Duodenal mucosa (tissue), 2 donors: ENCODE data around the gene ACSL4.
"Not testable (repeated sequence)": the region's sequence is repeated elsewhere in the genome, so short reads cannot be mapped to it uniquely, and the experiment has no call there.

ENCODE experiments used
- H3K27ac ChIP-seq: one replicate; pipeline ENCODE4 v1.7.0; 2013; ENCODE audit warnings: low read depth, low read length
- H3K27me3 ChIP-seq, 2 donors: one replicate each; pipeline ENCODE4 v1.7.0; 2013; ENCODE audit warnings: low read length in 2 of 2, control low read depth in 1 of 2; ENCODE audit not compliant: insufficient read depth in 2 of 2, control insufficient read depth in 1 of 2
- H3K36me3 ChIP-seq, 2 donors: one replicate each; pipeline ENCODE4 v1.7.0; 2013; ENCODE audit warnings: low read length in 2 of 2, control low read depth in 1 of 2; ENCODE audit not compliant: insufficient read depth in 2 of 2, control insufficient read depth in 1 of 2
- H3K4me1 ChIP-seq, 2 donors: one replicate each; pipeline ENCODE4 v1.7.0; 2013; ENCODE audit warnings: low read length in 2 of 2, control low read depth in 1 of 2; ENCODE audit not compliant: insufficient read depth in 2 of 2, control insufficient read depth in 1 of 2
- H3K4me3 ChIP-seq, 2 donors: one replicate each; pipeline ENCODE4 v1.7.0; 2013; ENCODE audit warnings: low read length in 2 of 2, low read depth in 1 of 2
- H3K9ac ChIP-seq, 2 donors: one replicate each; pipeline ENCODE4 v1.7.0; 2013; ENCODE audit warnings: low read length in 2 of 2, low read depth in 1 of 2
- H3K9me3 ChIP-seq, 2 donors: one replicate each; pipeline ENCODE4 v1.7.0; 2013; ENCODE audit warnings: low read length in 2 of 2, control low read depth in 1 of 2; ENCODE audit not compliant: control insufficient read depth in 1 of 2

ACSL4 gene

DNA sequence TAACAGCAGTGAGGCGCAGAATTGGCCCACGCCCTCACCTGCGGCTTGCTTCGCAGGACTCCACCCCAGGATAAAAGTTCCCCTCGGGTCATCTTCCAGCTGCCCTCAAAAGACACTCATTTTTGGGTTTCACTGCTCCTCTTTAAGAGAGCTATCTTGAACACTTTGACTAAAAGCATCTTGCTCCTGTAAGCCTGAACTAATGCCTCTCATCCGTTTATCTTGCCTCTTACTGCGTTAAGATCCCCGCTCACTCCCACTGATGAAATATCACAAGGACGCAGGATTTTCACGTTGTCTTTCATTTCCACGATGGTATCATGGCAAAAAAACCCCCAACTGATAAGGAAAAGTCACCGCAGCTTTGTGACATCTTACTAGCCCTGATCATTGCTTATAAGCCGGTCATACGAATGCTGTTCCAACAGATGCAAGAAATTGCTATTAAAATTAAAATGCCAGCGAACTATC is 591 bp upstream of the ACSL4 start:
- Histone ChIP-seq H3K4me3 (peak overlapping the region; percentile 74 to 76), H3K4me1 (peaks cover 0 to 4% of the 10 kb centered on the region in 2 donors), H3K9ac (peak overlapping the region; percentile 58 to 65), H3K36me3 (no peaks in the 10 kb centered on the region), H3K27ac (peak overlapping the region; percentile 56), H3K9me3 (no peaks in the 10 kb centered on the region), H3K27me3 (no peaks in the 10 kb centered on the region)

DNA sequence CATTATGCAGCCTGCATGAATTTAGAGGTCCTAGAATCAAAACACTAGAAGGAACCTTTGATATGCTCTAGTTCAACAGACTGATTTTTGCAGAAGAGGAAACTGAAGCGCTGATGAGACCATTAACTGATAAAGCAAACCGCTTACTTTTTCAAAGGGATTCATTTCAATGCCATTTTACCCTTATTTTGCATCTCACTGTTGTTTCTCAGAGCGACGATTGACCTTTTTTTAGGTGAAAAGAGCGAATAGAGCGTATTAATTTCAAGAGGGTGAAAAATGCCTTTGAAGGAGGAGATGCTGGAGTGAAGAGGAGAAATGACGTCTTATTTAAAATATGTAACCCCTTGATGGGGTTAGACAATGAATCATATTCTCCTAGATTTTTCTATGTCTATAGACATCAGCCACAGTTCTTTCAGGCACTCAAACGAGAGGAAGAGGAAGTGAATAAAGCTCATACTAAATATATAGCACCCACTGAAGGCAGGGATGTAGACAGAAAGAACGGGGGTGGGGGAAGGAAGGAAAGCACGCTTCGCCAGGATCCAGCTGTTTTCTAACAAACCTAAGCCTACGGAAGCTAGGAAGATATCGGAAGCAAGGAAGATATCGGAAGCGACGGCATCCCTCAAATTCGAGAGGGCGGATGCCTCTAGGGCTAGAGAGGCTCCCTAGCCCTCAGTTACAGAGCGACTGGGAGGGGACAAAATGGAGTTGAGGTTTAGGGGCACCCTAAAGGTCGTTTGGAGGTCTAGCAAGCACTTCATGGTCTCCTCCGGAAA is 848 bp downstream of the ACSL4 start:
- H3K9me3 ChIP-seq: no peaks in the 10 kb centered on the region
- peaks cover 0 to 4% of the 10 kb centered on the region in 2 donors for H3K4me1 ChIP-seq
- peak overlapping the region; percentile 89 for H3K27ac ChIP-seq

GRCh38 chrX:109728173-109728535 is 4.9 kb downstream of the ACSL4 start:
- Histone ChIP-seq H3K9ac (no peak overlapping the region), H3K27ac (no peak overlapping the region), H3K9me3 (no peaks in the 10 kb centered on the region), H3K27me3 (no peaks in the 10 kb centered on the region), H3K4me1 (no peaks in the 10 kb centered on the region), H3K4me3 (no peak overlapping the region), H3K36me3 (no peaks in the 10 kb centered on the region)

More for the DNA sequence above, 848 bp downstream of the ACSL4 start:
- peak overlapping the region; percentile 91 to 98 for H3K4me3 ChIP-seq
- no peaks in the 10 kb centered on the region for H3K27me3 ChIP-seq
- no peaks in the 10 kb centered on the region for H3K36me3 ChIP-seq
- peak overlapping the region; percentile 80 to 94 for H3K9ac ChIP-seq

DNA sequence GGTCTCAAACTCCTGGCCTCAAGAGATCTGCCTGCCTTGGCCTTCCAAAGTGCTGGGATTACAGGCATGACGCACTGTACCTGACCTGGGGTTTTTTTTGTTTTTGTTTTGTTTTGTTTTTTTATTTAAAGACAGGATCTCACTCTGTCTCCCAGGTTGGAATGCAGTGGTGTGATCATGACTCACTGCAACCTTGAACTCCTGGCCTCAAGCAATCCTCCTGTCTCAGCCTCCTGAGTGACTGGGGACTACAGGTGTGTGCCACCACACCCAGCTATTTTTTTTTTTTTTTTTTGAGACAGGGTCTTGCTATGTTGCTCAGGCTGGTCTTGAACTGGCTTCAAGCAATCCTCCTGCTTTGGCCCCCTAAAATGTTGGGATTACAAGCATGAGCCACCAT is 8.1 kb downstream of the ACSL4 start:
- not testable (repeated sequence) for H3K9ac ChIP-seq, H3K27ac ChIP-seq, H3K9me3 ChIP-seq, H3K4me1 ChIP-seq, H3K36me3 ChIP-seq, H3K4me3 ChIP-seq, H3K27me3 ChIP-seq

DNA sequence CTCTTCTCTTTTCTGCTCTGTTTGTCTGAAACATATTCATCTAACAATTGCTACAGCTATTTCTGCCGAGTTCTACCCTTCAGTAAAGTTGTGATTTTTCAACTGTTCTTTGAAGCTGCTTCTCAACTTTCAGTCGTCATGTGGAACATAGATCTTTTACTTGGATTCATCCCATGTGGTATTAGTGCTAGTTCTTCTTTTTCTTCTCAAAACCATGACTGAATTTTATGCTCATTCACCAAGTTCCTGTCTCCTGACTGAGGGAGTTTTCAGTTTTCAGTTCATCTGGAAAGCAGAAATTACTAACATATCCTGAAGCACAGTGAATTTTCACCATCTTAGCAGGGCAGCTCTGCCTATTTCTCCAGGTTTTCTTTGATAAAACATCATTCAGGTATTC is 12.1 kb downstream of the ACSL4 start:
- Histone ChIP-seq H3K4me1 (peaks cover 0 to 3% of the 10 kb centered on the region in 2 donors), H3K9ac (no peak overlapping the region), H3K4me3 (no peak overlapping the region), H3K27me3 (no peaks in the 10 kb centered on the region), H3K27ac (no peak overlapping the region), H3K9me3 (no peaks in the 10 kb centered on the region), H3K36me3 (no peaks in the 10 kb centered on the region)

DNA sequence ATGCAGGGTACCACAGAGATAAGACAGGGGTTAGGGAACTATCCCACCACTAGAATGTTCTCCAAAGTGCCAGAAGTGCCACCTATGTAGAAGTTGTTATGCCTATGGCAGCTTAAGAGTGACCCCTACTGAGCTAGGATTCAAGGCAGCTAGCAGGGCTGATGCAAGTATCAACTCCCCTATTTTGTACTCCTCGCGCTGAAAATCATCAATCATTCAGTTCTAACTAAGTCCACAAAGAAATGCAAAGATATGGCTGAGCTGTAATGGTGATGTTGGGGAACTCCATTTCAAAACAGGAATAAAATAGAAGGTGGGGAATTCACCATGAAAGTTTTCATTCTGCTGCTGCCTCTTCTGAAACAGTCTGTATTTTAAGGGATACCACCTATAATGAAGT is 13.8 kb downstream of the ACSL4 start:
- H3K27ac ChIP-seq: no peak overlapping the region
- H3K9ac ChIP-seq: no peak overlapping the region
- no peaks in the 10 kb centered on the region for H3K9me3 ChIP-seq
- no peaks in the 10 kb centered on the region for H3K27me3 ChIP-seq
- H3K4me3 ChIP-seq: no peak overlapping the region
- H3K4me1 ChIP-seq: peaks cover 0 to 3% of the 10 kb centered on the region in 2 donors
- no peaks in the 10 kb centered on the region for H3K36me3 ChIP-seq

DNA sequence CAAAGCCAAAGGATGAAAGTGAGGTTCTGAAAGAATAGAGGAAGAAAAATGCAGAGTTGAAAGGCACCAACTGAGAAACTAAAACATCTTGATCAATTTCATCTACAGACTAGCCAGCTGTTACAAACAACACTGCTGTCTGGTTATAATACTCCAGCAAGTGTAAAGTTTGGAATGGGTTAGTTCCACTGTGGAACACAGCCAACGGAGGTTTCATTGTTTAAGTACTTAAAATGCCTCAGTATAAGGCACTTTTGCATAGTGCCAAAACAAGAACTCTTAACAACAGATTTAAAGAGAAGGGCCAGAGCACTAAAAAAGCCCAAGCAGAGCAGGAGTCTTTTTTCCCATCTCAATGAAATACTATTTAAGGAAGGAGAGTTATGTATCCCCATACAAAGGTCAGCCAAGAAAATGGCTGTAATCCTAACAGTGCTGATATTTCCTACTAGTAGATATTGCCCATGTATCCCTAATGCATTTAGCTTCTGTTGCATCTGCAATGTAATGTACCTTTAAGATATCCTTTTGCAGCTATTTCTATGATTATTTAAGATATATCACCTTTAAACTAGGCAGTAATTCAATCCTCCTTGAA is 16.5 kb downstream of the ACSL4 start:
- Histone ChIP-seq H3K27ac (no peak overlapping the region), H3K4me3 (no peak overlapping the region)

GRCh38 chrX:109714340-109714958 is 18.6 kb downstream of the ACSL4 start:
- Histone ChIP-seq H3K27me3 (no peaks in the 10 kb centered on the region), H3K9ac (no peak overlapping the region), H3K36me3 (no peaks in the 10 kb centered on the region), H3K4me3 (no peak overlapping the region), H3K9me3 (no peaks in the 10 kb centered on the region), H3K4me1 (peaks cover 0 to 3% of the 10 kb centered on the region in 2 donors), H3K27ac (no peak overlapping the region)

More for the DNA sequence above, 16.5 kb downstream of the ACSL4 start:
- Histone ChIP-seq H3K4me1 (peaks cover 0 to 3% of the 10 kb centered on the region in 2 donors), H3K36me3 (no peaks in the 10 kb centered on the region), H3K9ac (no peak overlapping the region), H3K27me3 (no peaks in the 10 kb centered on the region), H3K9me3 (no peaks in the 10 kb centered on the region)

DNA sequence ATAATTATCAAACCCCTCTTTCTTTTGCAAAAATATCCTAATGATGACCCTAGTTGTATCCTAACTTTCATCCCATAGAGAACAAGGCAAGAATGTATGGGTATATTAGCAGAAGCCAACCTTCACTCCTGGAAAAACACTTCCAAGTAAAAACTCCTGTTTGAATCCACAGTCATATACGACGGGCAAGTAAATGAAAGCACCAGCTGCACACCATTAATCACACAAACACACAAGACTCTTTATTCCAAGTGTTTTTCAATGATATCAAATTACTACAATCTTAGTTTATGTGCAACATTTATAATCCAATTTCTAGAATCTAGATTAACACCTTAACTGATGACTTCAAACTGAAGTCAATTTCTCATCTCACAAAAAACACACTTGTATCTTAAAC is 22.9 kb downstream of the ACSL4 start:
- Histone ChIP-seq H3K36me3 (no peaks in the 10 kb centered on the region), H3K27ac (no peak overlapping the region), H3K4me1 (peaks cover 0 to 8% of the 10 kb centered on the region in 2 donors)

DNA sequence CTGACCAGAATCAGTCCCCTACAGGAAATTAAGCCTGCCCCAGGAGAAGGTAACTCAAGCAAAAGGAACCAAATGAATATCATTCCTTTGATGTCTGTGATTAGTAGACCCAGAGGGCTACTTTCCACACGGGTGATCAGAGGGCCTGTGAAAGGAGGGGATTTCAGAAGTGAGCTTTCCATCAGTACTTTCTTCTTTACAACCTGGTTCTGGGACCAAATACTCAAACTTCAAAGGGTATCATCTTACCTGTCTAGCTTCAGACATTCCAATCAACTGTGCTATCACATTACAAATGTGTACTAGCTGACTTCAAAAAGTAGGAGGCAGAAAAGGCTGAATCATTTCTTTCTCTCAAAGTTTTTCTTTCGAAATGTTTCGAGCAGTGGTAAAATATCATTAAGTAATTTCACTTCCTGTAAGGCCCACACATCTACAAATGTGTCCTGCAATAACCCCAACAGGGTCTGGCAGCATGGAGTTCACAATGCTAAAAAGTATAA is 23.9 kb downstream of the ACSL4 start:
- H3K27me3 ChIP-seq: no peaks in the 10 kb centered on the region
- H3K9me3 ChIP-seq: no peaks in the 10 kb centered on the region
- no peaks in the 10 kb centered on the region for H3K36me3 ChIP-seq
- peak overlapping the region in 1 of 2 donors; percentile 29 for H3K4me3 ChIP-seq
- H3K27ac ChIP-seq: peak overlapping the region; percentile 32
- no peak overlapping the region for H3K9ac ChIP-seq
- H3K4me1 ChIP-seq: peaks cover 0 to 8% of the 10 kb centered on the region in 2 donors

More for the DNA sequence above, 22.9 kb downstream of the ACSL4 start:
- H3K4me3 ChIP-seq: no peak overlapping the region
- no peaks in the 10 kb centered on the region for H3K9me3 ChIP-seq
- H3K9ac ChIP-seq: no peak overlapping the region
- H3K27me3 ChIP-seq: no peaks in the 10 kb centered on the region
